ENCODE measurements around the gene LPCAT1. TPM values are rescaled to one million over a fixed set of nuclear protein-coding genes. Genes with fewer than 3 reads are reported as not detected.

The LPCAT1 gene
- total RNA-seq, 4 donors from 2014 or later: 7.7 to 44.8 (median 12.0) TPM

DNA sequence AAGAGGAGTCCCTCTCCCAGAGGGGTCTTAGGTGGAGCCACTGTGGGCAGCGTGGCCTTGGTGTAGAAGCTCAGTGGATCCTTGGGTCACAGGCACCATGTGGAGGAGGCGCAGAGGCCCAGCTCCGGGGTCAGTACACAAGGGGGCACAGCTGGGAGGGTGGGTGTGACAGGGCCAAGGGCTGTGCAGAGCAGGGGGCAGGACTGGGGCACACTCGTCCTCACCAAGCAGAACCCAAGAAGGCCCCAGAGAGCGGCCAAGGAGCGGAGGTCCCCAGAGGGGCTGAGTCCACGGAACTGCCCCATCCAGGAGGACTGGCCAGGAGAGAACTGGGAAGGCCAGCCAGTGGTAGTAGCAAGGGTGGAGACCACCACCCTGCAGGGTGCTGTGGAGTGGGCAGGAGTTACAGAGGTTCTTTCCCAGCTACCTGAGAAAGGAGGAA is 2.5 kb upstream of the LPCAT1 start:
- no peak for DNase-seq
- Histone ChIP-seq H3K9me3 (no peaks in the 10 kb centered on the region), H3K27me3 (no peaks in the 10 kb centered on the region), H3K27ac (no peak overlapping the region), H3K4me3 (no peak overlapping the region), H3K36me3 (no peaks in the 10 kb centered on the region), H3K4me1 (peaks cover 18 to 31% (median 19%) of the 10 kb centered on the region in 3 donors)
- intact Hi-C loops (cut with DNase I): no loop called here
- TF ChIP-seq POLR2A (IDR thresholded peaks at IDR 0.05): no peak
- TF ChIP-seq, protein P1, sequence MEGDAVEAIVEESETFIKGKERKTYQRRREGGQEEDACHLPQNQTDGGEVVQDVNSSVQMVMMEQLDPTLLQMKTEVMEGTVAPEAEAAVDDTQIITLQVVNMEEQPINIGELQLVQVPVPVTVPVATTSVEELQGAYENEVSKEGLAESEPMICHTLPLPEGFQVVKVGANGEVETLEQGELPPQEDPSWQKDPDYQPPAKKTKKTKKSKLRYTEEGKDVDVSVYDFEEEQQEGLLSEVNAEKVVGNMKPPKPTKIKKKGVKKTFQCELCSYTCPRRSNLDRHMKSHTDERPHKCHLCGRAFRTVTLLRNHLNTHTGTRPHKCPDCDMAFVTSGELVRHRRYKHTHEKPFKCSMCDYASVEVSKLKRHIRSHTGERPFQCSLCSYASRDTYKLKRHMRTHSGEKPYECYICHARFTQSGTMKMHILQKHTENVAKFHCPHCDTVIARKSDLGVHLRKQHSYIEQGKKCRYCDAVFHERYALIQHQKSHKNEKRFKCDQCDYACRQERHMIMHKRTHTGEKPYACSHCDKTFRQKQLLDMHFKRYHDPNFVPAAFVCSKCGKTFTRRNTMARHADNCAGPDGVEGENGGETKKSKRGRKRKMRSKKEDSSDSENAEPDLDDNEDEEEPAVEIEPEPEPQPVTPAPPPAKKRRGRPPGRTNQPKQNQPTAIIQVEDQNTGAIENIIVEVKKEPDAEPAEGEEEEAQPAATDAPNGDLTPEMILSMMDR (IDR thresholded peaks at IDR 0.05): no peak
- WGBS, 2 donors: 94% methylated on average over 7 of the region's 7 CpGs; no CpG with 5 or more reads in 1 of the 2 donors

DNA sequence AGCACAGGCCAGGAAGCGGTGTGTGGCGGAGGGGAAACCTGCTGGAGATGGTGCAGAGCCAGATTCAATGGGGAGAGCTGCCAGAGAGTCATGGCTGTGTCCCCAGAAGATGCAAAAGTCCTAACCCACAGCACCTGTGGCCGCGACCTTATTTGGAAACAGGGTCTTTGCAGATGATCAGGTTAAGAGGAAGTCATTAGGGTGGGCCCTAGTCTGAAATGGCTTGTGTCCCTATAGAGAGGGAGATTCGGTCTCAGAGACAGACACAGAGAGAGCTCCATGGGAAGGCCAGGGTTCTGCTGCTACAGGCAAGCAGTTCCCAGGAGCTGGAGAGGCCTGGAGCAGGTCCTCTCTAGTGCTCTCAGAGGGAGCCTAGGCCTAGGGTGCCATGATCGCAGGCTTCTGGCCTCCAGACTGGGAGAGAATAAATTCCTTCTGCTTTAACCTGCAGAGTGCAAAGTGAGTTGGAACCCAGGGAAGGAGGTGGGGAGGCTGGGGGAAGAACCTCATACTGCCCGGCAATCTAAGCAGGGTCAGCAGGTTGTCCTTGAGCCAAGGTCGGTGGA is 1.9 kb upstream of the LPCAT1 start:
- Histone ChIP-seq H3K36me3 (peaks cover 0 to 3% (median 0%) of the 10 kb centered on the region in 3 donors), H3K4me1 (peaks cover 18 to 32% (median 19%) of the 10 kb centered on the region in 3 donors), H3K27ac (no peak overlapping the region), H3K9me3 (no peaks in the 10 kb centered on the region), H3K27me3 (no peaks in the 10 kb centered on the region), H3K4me3 (no peak overlapping the region)
- TF ChIP-seq POLR2A (IDR thresholded peaks at IDR 0.05): no peak
- TF ChIP-seq, protein P1 (IDR thresholded peaks at IDR 0.05): no peak
- WGBS, 2 donors: 86 to 100% methylated on average over 4 to 8 of the region's 8 CpGs
- DNase-seq: no peak
- intact Hi-C loops (cut with DNase I): no loop called here

DNA sequence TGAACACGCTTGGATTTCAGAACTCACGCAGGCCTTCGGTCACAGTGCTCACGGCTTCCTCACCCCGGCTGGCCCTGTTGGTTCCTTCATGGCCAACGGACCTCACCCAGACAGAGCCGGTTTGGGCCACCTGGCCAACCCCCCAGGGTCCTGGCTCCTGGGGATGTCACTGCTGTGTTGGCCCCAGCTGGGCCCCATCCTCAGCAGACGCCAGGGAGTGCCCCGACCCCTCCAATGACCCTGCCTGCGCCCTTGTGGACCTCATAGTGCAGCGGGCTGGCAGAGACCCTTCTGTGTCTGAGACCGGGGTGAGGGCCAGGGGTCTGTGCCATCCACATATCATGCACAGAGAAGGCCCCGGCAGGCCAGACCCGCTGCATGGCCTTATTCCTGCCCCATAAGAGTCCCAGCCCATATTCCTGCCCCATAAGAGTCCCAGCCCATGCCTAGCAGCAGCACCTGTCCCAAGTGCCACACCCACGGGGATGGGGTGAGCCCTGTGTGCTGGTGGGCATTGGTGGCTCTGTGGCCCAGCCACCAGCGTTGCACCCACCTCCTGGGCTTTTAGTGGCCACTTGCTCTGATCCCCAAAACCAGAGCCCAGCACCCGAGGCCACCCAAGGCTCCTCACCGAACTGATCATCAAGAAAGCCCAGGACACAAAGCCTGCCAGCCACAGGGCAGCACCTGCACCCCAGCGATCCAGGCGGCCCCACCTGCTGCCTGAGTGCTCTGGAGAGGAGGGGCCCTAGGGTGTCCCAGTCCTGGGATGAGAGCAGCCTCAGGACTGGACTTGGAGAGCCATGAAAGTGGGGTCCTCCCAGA is 1.3 kb upstream of the LPCAT1 start:
- Histone ChIP-seq H3K27ac (no peak overlapping the region), H3K36me3 (peaks cover 0 to 10% (median 0%) of the 10 kb centered on the region in 3 donors), H3K4me1 (peaks cover 18 to 32% (median 19%) of the 10 kb centered on the region in 3 donors), H3K9me3 (no peaks in the 10 kb centered on the region), H3K27me3 (no peaks in the 10 kb centered on the region), H3K4me3 (peak overlapping the region in 1 of 4 donors; percentile 94)
- WGBS, 2 donors: 83% methylated on average over 4 of the region's 20 CpGs; no CpG with 5 or more reads in 1 of the 2 donors
- no peak for DNase-seq
- no peak for TF ChIP-seq POLR2A (IDR thresholded peaks at IDR 0.05)
- TF ChIP-seq, protein P1 (IDR thresholded peaks at IDR 0.05): no peak
- intact Hi-C loops (cut with DNase I): no loop called here

DNA sequence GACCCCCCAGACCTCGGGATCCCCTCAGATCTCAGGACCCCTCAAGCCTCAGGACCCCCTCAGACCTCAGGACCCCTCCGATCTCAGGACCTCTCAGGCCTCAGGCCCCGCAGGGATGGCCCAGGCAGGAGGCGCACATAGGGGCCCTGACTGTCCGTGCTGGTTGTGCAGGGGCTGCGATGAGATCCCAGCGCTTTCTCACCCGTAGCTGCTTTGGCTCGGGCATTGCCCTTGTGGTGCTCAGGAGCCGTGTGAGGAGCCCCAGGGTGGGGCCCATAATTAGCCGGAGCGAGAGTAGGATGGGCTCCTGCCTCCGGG is 680 bp upstream of the LPCAT1 start:
- H3K4me1 ChIP-seq: peaks cover 18 to 32% (median 19%) of the 10 kb centered on the region in 3 donors
- no peak for TF ChIP-seq POLR2A (IDR thresholded peaks at IDR 0.05)
- TF ChIP-seq, protein P1 (IDR thresholded peaks at IDR 0.05): no peak
- peak overlapping the region; percentile 64 to 94 (median 79) for H3K4me3 ChIP-seq
- H3K9me3 ChIP-seq: no peaks in the 10 kb centered on the region
- H3K36me3 ChIP-seq: peaks cover 0 to 16% (median 0%) of the 10 kb centered on the region in 3 donors
- 100% methylated on average over 1 of the region's 13 CpGs; no CpG with 5 or more reads in 1 of the 2 donors for WGBS, 2 donors
- H3K27ac ChIP-seq: peak overlapping the region; percentile 88 to 96 (median 92)
- H3K27me3 ChIP-seq: no peaks in the 10 kb centered on the region
- intact Hi-C loops (cut with DNase I): no loop called here
- DNase-seq: no peak

DNA sequence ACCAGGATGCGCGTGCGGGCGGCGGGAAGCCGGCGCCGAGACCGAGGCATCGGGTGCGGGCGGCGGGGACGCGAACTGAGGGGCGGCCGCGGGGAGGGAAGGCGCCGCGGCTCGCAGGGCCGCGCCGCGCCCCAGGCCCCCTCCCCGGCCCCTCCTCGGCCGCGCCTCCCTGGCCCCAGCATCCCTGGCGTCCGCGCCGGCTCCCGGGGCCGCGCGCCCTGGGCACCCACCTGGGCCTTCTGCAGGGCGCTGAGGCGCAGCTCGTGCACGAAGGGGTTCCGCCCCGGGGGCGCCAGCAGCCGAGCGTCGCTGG is 324 bp downstream of the LPCAT1 start:
- TF ChIP-seq, protein P1 (IDR thresholded peaks at IDR 0.05): no peak
- no peak for TF ChIP-seq POLR2A (IDR thresholded peaks at IDR 0.05)
- 0% methylated on average over 18 of the region's 48 CpGs; no CpG with 5 or more reads in 1 of the 2 donors for WGBS, 2 donors
- Histone ChIP-seq H3K4me1 (peaks cover 18 to 32% (median 19%) of the 10 kb centered on the region in 3 donors), H3K4me3 (peak overlapping the region; percentile 64 to 94 (median 79)), H3K9me3 (no peaks in the 10 kb centered on the region), H3K27ac (peak overlapping the region in 3 of 4 donors; percentile 88 to 96 (median 94)), H3K36me3 (peaks cover 0 to 26% (median 0%) of the 10 kb centered on the region in 3 donors), H3K27me3 (no peaks in the 10 kb centered on the region)
- DNase-seq: no peak
- intact Hi-C loops (cut with DNase I): no loop called here
